Cardiac septum (tissue), 1 donor: ENCODE results near the gene ETFDH. TPM values are rescaled to one million over a fixed set of nuclear protein-coding genes. Genes with fewer than 3 reads are reported as not detected.
"Not testable (repeated sequence)": the region's sequence is repeated elsewhere in the genome, so short reads cannot be mapped to it uniquely, and the experiment has no call there.

Experiments used
- DNase-seq: peaks from one replicate; pipeline ENCODE4 v3.0.0-alpha.2; 2020; ENCODE audit warnings: low spot score
- intact Hi-C: fragments of 100-400 bp; cut with DNase I; formaldehyde crosslinking; loops from one replicate; pipeline ENCODE4 v1.14.0; 2022
- total RNA-seq: library from RNA; stranded (reverse); fragmentation: NEBNext Ultra II Directional; extraction: Animal tissue kit (Norgen Biotek cat#: 25700); gene quantifications from one replicate; pipeline ENCODE4 v1.2.1, GENCODE V29; 2021
- donor health status: DM: no; HTN: no; CAD: no.

Gene ETFDH
- total RNA-seq, 1 donor from 2014 or later = 131 TPM

GRCh38 chr4:158738866-158739265 lies 66.8 kb downstream of the ETFDH start:
- no peak for DNase-seq
- intact Hi-C loops = no loop called here

DNA sequence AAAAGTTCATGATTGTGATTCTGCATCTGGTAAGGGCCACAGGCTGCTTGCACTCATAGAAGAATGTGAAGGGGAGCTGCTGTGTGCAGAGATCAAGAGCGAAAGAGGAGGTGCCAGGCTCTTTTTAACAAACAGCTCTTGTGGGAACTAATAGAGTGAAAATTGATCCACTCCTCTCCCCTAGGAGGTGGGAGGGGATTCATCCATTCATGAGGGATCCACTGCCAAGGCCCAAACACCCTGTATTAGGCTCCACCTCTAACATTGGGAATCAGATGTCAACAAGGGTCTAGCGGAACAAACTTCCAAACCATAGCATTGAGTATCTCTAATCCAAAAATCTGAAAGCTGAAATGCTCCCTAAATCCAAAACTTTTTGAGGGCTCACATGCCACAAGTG lies 67.5 kb downstream of the ETFDH start:
- intact Hi-C loops = no loop called here
- DNase-seq = no peak

DNA sequence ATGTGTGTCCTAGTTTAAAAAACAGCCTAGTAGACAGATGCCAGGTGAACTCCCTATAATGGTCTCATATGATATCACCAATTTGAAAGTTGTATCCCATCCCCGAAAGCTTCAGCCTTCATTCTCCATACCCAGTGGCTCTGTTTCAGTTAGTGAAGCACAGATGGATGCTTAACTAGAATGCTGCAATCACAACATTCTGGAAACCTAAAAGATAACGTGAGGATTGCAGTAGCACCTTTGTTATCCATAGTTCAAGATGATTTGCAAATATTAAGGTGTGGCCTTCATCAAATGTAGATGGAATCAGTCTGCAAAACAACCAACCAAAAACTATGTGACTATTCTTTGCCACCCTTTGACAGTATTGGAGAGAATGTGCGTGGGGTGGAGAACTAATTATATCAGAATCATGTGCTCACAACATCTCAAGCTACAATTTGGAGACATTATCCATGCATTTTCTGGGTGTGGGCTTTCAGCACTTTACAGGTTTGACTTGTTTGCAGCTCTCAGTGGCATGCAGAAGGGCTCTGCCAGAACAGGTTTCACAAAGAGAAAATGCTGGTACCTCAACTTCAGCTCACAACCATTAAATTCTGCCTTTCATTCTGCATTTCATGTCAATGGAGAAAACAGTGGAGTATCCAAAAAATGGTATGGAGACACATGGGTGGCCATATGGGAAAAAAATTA lies 69.4 kb downstream of the ETFDH start:
- DNase-seq = no peak
- intact Hi-C loops = no loop called here

DNA sequence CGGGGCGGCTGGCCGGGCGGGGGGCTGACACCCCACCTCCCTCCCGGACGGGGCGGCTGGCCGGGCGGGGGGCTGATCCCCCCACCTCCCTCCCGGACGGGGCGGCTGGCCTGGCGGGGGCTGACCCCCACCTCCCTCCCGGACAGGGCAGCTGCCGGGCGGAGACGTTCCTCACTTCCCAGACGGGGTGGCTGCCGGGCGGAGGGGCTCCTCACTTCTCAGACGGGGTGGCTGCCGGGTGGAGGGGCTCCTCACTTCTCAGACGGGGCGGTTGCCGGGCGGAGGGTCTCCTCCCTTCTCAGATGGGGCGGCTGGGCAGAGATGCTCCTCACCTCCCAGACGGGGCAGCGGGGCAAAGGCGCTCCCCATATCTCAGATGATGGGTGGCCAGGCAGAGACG lies 74.4 kb downstream of the ETFDH start:
- intact Hi-C loops, DNase-seq: not testable (repeated sequence)

DNA sequence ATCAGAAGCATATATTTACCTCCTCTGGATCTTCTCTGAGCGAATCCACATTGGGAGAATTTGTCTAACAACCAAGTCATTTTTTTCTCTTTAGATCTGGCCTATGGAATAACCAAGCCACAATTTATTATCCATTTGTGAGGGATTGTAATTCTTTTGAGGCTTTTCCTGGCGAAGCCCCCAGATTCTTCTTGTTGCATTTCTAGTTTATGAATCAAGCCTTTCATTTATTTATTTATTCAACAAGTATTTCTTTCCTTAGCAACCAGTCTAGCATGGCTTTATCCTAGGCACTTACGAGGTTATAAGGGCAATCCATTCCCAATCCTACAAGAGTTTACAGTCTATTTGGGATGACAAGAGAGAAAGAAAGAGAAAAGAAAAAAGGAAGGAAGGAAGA lies 78.3 kb downstream of the ETFDH start:
- intact Hi-C loops = no loop called here

GRCh38 chr4:158754385-158755180 lies 82.5 kb downstream of the ETFDH start:
- DNase-seq = no peak
- intact Hi-C loops = no loop called here

More for the DNA sequence above, 78.3 kb downstream of the ETFDH start:
- DNase-seq = no peak

GRCh38 chr4:158755819-158756218 lies 83.7 kb downstream of the ETFDH start:
- DNase-seq, intact Hi-C loops: not testable (repeated sequence)

- intact Hi-C loops = no loop called here
- DNase-seq = no peak
Measured at GRCh38 chr4:158756588-158756987, 84.5 kb downstream of the ETFDH start.

DNA sequence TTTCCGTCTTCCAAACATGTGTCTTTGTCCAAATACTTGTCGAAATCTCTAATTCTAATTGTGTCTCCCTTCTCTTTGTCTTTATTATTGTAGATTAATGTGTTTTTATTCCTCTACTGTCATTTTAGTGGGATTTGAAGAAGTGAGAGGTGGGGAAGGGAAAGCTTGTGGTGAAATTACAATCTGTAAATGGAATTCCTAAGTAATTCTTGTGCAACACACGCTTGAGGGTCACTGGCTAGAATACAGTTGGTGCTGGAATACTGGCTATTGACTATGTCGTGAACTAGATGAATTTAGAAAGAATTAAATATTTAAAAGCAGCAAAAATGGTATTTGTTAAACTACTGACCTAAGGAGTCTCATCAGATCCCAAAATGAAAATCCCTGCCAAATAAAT lies 86.0 kb downstream of the ETFDH start:
- intact Hi-C loops = no loop called here
- DNase-seq = no peak

GRCh38 chr4:158758703-158759102 lies 86.6 kb downstream of the ETFDH start:
- DNase-seq = no peak
- intact Hi-C loops = no loop called here

Other genes starting within 250 kb of the ETFDH start
- gene RXFP1, start 150.4 kb upstream of the ETFDH start, total RNA-seq = not detected
- 3.0 TPM for gene C4orf46, start 409 bp upstream of the ETFDH start, total RNA-seq
- 31.9 TPM for gene PPID, start 51.1 kb downstream of the ETFDH start, total RNA-seq
- 38.5 TPM for gene FNIP2, start 96.7 kb downstream of the ETFDH start, total RNA-seq